Measurements from ENCODE around the gene C14orf39.

Gene C14orf39

GRCh38 chr14:60514378-60514740 is 28.5 kb upstream of the C14orf39 start:
- H4K20me1 ChIP-seq (ENCODE audit: insufficient read depth), result no peaks in the 10 kb centered on the region
- H3K27ac ChIP-seq, result no peak overlapping the region
- H3K79me2 ChIP-seq (ENCODE audit: insufficient read depth, low read depth), result no peaks in the 10 kb centered on the region
- H2AFZ ChIP-seq (ENCODE audit: low read depth), result peak overlapping the region; percentile 31; the same call in 1 of the 2 replicates
- H3K4me1 ChIP-seq (ENCODE audit: low read depth, poor library complexity, severe bottlenecking), result no peaks in the 10 kb centered on the region
- no peak for TF ChIP-seq CTCF (conservative IDR thresholded peaks at IDR 0.05; ENCODE audit: low read depth, low read length)
- no peaks in the 10 kb centered on the region for H3K36me3 ChIP-seq (ENCODE audit: insufficient read depth)
- H3K4me3 ChIP-seq (IDR thresholded peaks at IDR 0.05; ENCODE audit: insufficient read depth, low read depth, low read length), result no peak overlapping the region
- no peak overlapping the region for H3K9ac ChIP-seq
- H3K27me3 ChIP-seq (ENCODE audit: insufficient read depth, low read depth), result no peaks in the 10 kb centered on the region
- H3K4me2 ChIP-seq, result no peak overlapping the region; the same call in 1 of the 2 replicates

GRCh38 chr14:60512973-60513571 is 27.2 kb upstream of the C14orf39 start:
- H3K27me3 ChIP-seq (ENCODE audit: insufficient read depth, low read depth), result no peaks in the 10 kb centered on the region
- no peak overlapping the region for H3K27ac ChIP-seq
- no peak overlapping the region for H3K4me3 ChIP-seq (IDR thresholded peaks at IDR 0.05; ENCODE audit: insufficient read depth, low read depth, low read length)
- no peaks in the 10 kb centered on the region for H4K20me1 ChIP-seq (ENCODE audit: insufficient read depth)
- no peaks in the 10 kb centered on the region for H3K36me3 ChIP-seq (ENCODE audit: insufficient read depth)
- no peak for TF ChIP-seq CTCF (conservative IDR thresholded peaks at IDR 0.05; ENCODE audit: low read depth, low read length)
- no peak overlapping the region for H3K9ac ChIP-seq
- H3K79me2 ChIP-seq (ENCODE audit: insufficient read depth, low read depth), result no peaks in the 10 kb centered on the region
- no peak overlapping the region for H2AFZ ChIP-seq (ENCODE audit: low read depth)
- no peak overlapping the region for H3K4me2 ChIP-seq
- H3K4me1 ChIP-seq (ENCODE audit: low read depth, poor library complexity, severe bottlenecking), result no peaks in the 10 kb centered on the region

DNA sequence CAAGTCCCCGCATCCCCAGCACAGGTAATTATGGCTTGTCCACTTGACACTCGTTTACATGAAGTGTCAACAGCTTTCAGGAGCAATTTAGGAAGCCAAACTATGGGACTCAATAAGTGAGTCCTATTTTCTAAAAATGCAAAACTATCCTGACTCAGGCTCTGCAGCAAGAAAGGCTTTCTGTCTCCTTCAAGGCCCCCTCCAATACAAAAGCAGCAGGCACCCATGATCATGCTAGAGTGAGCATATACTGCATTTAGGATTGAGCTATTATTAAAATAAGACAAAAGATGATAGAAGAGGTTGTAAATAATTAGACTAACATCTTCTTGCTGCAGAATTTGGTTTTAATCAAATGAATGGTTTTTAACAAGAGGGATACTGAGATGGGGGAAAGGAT is 26.3 kb upstream of the C14orf39 start:
- no peak overlapping the region for H3K4me2 ChIP-seq
- no peaks in the 10 kb centered on the region for H3K79me2 ChIP-seq (ENCODE audit: insufficient read depth, low read depth)
- no peaks in the 10 kb centered on the region for H3K27me3 ChIP-seq (ENCODE audit: insufficient read depth, low read depth)
- no peaks in the 10 kb centered on the region for H3K36me3 ChIP-seq (ENCODE audit: insufficient read depth)
- H3K27ac ChIP-seq, result no peak overlapping the region
- H3K4me3 ChIP-seq (IDR thresholded peaks at IDR 0.05; ENCODE audit: insufficient read depth, low read depth, low read length), result no peak overlapping the region
- no peak overlapping the region for H3K9ac ChIP-seq
- H3K4me1 ChIP-seq (ENCODE audit: low read depth, poor library complexity, severe bottlenecking), result no peaks in the 10 kb centered on the region
- no peaks in the 10 kb centered on the region for H4K20me1 ChIP-seq (ENCODE audit: insufficient read depth)
- no peak for TF ChIP-seq CTCF (conservative IDR thresholded peaks at IDR 0.05; ENCODE audit: low read depth, low read length)
- no peak overlapping the region for H2AFZ ChIP-seq (ENCODE audit: low read depth)

GRCh38 chr14:60510951-60511599 is 25.2 kb upstream of the C14orf39 start:
- no peak overlapping the region for H3K4me3 ChIP-seq (IDR thresholded peaks at IDR 0.05; ENCODE audit: insufficient read depth, low read depth, low read length)
- H4K20me1 ChIP-seq (ENCODE audit: insufficient read depth), result no peaks in the 10 kb centered on the region
- H2AFZ ChIP-seq (ENCODE audit: low read depth), result no peak overlapping the region
- H3K9ac ChIP-seq, result no peak overlapping the region
- no peaks in the 10 kb centered on the region for H3K79me2 ChIP-seq (ENCODE audit: insufficient read depth, low read depth)
- H3K27ac ChIP-seq, result no peak overlapping the region
- no peak overlapping the region for H3K4me2 ChIP-seq
- no peak for TF ChIP-seq CTCF (conservative IDR thresholded peaks at IDR 0.05; ENCODE audit: low read depth, low read length)
- H3K27me3 ChIP-seq (ENCODE audit: insufficient read depth, low read depth), result no peaks in the 10 kb centered on the region
- H3K4me1 ChIP-seq (ENCODE audit: low read depth, poor library complexity, severe bottlenecking), result no peaks in the 10 kb centered on the region
- H3K36me3 ChIP-seq (ENCODE audit: insufficient read depth), result no peaks in the 10 kb centered on the region

Data from KMS-11 (cell line).